ENCODE results near the gene TSFM.
"Not testable (repeated sequence)": the region's sequence is repeated elsewhere in the genome, so short reads cannot be mapped to it uniquely, and the experiment has no call there.

TSFM gene

GRCh38 chr12:57813111-57813970 is 30.8 kb downstream of the TSFM start:
- H3K27ac ChIP-seq (ENCODE audit: low read length) = no peak overlapping the region
- no peak overlapping the region for H3K9ac ChIP-seq (ENCODE audit: low read length)
- no peak overlapping the region for H3K4me3 ChIP-seq (ENCODE audit: low read length)
- H3K36me3 ChIP-seq (ENCODE audit: control insufficient read depth, low read depth, low read length) = no peaks in the 10 kb centered on the region
- H3K27me3 ChIP-seq (ENCODE audit: control insufficient read depth, insufficient read depth, low read length) = no peaks in the 10 kb centered on the region
- H3K4me1 ChIP-seq (ENCODE audit: control insufficient read depth, low read depth, low read length) = no peaks in the 10 kb centered on the region
- no peaks in the 10 kb centered on the region for H3K9me3 ChIP-seq (ENCODE audit: control insufficient read depth, low read depth, low read length)

DNA sequence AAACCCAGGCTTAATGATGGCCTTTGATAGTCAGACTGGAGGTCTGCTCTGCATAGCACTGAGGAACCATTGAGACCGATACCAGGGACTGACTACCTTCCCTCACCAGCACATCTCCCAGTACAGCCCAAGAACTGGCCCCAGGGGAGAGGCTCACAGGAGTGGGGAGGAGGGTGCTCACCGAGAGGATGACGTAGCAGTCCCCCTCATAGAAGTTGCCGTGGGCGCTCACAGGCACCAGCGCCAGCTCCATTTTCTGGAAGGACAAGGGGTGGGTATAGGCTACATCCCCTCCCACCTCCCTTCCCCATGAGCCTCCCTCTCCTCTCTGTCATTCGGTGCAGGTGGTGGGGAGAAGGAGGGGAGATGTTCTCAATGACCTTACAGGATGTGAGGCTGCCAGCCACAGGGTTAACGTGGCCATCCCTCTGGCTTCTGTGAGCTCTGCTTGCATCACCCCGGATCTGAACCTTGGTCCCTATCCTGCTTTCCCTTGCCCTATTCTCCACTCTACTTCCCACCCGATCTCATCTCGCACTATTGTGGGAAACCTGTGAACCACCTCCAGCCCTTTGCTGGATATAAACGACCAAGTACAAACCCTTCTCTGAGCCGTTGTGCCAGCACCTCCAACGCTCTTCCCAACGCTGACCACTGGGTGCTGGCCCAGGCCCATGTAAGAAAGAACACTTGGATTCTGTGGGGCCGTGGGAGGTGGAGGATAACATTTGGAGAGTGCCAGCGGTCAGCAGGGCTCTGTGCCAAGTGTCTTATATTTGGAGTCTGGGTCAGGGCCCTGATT is 31.6 kb downstream of the TSFM start:
- Histone ChIP-seq H3K36me3 (ENCODE audit: control insufficient read depth, low read depth, low read length) (no peaks in the 10 kb centered on the region), H3K9me3 (ENCODE audit: control insufficient read depth, low read depth, low read length) (no peaks in the 10 kb centered on the region), H3K27me3 (ENCODE audit: control insufficient read depth, insufficient read depth, low read length) (no peaks in the 10 kb centered on the region)

DNA sequence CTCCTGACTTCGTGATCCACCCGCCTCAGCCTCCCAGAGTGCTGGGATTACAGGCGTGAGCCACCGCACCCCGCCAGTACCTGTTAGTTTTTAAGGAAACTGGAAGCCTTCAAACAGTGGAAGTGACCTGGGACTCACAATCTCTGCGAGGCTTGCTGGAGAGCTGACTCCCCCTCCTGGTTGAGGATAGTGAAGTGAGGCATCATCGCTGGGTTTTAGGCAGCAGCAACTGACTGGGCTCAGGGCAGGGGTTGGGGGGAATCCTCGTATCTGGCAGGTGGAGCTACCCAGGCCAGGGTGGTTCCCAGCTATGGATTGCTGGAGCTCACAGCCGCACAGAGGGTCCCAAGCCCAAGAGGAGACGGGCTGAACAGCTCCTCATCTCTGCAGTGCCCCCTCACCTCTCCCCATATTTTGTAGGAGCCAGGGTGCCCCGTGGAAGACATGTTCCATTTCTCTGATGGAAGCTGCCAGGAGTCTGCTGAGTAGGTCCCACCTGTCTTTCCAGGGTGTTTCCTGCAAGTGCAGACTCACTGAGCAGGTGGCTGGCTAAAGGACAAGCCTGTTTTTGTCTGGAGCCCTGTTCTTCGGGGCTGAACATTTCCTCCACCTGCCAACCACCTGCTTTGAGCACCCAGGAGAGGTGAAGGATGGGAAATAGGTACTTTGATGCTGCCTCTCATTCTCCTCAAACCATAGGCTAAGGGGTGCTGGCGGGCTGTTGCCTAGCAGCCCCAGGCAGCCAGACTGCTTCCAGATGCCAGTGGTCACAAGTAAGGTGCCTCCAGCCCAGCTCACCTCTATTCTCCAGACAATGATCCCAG is 32.8 kb downstream of the TSFM start:
- H3K36me3 ChIP-seq (ENCODE audit: control insufficient read depth, low read depth, low read length) = no peaks in the 10 kb centered on the region
- H3K9me3 ChIP-seq (ENCODE audit: control insufficient read depth, low read depth, low read length) = no peaks in the 10 kb centered on the region
- H3K4me1 ChIP-seq (ENCODE audit: control insufficient read depth, low read depth, low read length) = no peaks in the 10 kb centered on the region
- no peaks in the 10 kb centered on the region for H3K27me3 ChIP-seq (ENCODE audit: control insufficient read depth, insufficient read depth, low read length)
- H3K27ac ChIP-seq (ENCODE audit: low read length) = no peak overlapping the region
- no peak overlapping the region for H3K4me3 ChIP-seq (ENCODE audit: low read length)
- no peak overlapping the region for H3K9ac ChIP-seq (ENCODE audit: low read length)

More for the DNA sequence above, 31.6 kb downstream of the TSFM start:
- H3K9ac ChIP-seq (ENCODE audit: low read length) = no peak overlapping the region
- no peak overlapping the region for H3K4me3 ChIP-seq (ENCODE audit: low read length)
- H3K4me1 ChIP-seq (ENCODE audit: control insufficient read depth, low read depth, low read length) = no peaks in the 10 kb centered on the region
- no peak overlapping the region for H3K27ac ChIP-seq (ENCODE audit: low read length)

GRCh38 chr12:57816001-57816854 is 33.6 kb downstream of the TSFM start:
- Histone ChIP-seq H3K36me3 (ENCODE audit: control insufficient read depth, low read depth, low read length) (no peaks in the 10 kb centered on the region), H3K9ac (ENCODE audit: low read length) (no peak overlapping the region), H3K27me3 (ENCODE audit: control insufficient read depth, insufficient read depth, low read length) (no peaks in the 10 kb centered on the region), H3K4me3 (ENCODE audit: low read length) (no peak overlapping the region), H3K9me3 (ENCODE audit: control insufficient read depth, low read depth, low read length) (no peaks in the 10 kb centered on the region), H3K27ac (ENCODE audit: low read length) (no peak overlapping the region), H3K4me1 (ENCODE audit: control insufficient read depth, low read depth, low read length) (no peaks in the 10 kb centered on the region)

DNA sequence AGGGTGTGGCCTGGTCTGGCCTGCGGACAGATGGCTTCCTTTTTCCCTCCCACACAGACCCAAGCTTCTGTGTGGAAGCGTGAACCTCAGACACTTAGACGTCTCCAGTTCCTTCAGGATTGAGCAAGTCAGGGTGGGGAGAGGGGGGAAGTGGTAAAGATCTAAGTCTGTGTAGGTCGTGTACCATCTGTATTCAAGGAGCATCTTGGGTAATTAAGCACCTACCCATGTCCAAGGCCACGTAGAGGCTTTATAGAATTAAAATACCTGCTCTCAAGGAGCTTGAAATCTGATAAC is 34.2 kb downstream of the TSFM start:
- Histone ChIP-seq H3K4me3 (ENCODE audit: low read length) (no peak overlapping the region), H3K9ac (ENCODE audit: low read length) (no peak overlapping the region)

DNA sequence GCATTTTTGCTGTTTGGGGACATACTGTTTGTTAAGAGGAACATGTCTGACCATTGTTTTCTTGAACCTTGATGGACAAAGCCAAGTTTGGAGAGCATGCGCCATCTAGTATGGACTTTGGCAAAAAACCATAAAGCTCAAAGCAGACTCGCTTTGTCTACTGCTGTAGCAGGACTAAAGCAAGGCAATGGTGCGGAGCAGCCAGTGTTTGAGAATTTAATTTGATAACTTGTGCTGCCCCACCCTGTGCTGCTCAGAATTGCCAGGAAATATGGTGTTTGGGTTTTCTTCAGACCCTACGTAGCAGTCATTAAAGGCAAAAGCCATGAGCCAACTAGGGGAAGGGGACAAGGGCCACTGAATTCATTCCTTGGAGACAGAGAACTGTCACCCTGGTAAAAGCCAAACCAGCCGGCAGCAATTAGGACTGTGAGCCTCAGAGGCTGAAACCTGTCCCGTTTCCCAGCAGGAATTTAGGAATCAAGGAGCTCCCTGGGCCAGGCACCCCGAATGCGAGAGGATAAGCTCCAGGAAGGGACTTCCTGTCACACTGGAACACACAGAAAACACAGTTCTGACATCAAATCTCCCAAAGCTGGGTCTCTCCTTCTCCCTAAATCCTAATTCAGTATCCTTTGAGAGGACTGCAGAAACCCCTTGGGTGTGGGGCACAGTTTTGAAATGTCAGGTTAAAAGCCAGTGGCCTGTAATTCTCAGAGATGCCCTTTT is 34.8 kb downstream of the TSFM start:
- Histone ChIP-seq H3K27me3 (ENCODE audit: control insufficient read depth, insufficient read depth, low read length) (no peaks in the 10 kb centered on the region), H3K9ac (ENCODE audit: low read length) (no peak overlapping the region), H3K4me1 (ENCODE audit: control insufficient read depth, low read depth, low read length) (no peaks in the 10 kb centered on the region), H3K27ac (ENCODE audit: low read length) (no peak overlapping the region), H3K4me3 (ENCODE audit: low read length) (no peak overlapping the region), H3K9me3 (ENCODE audit: control insufficient read depth, low read depth, low read length) (no peaks in the 10 kb centered on the region), H3K36me3 (ENCODE audit: control insufficient read depth, low read depth, low read length) (peaks cover 2% of the 10 kb centered on the region)

More for the DNA sequence above, 34.2 kb downstream of the TSFM start:
- Histone ChIP-seq H3K9me3 (ENCODE audit: control insufficient read depth, low read depth, low read length) (no peaks in the 10 kb centered on the region), H3K27me3 (ENCODE audit: control insufficient read depth, insufficient read depth, low read length) (no peaks in the 10 kb centered on the region), H3K36me3 (ENCODE audit: control insufficient read depth, low read depth, low read length) (peaks cover 1% of the 10 kb centered on the region), H3K27ac (ENCODE audit: low read length) (no peak overlapping the region), H3K4me1 (ENCODE audit: control insufficient read depth, low read depth, low read length) (no peaks in the 10 kb centered on the region)

GRCh38 chr12:57817990-57818331 is 35.4 kb downstream of the TSFM start:
- not testable (repeated sequence) for H3K27ac ChIP-seq (ENCODE audit: low read length); H3K27me3 ChIP-seq (ENCODE audit: control insufficient read depth, insufficient read depth, low read length); H3K4me1 ChIP-seq (ENCODE audit: control insufficient read depth, low read depth, low read length)

DNA sequence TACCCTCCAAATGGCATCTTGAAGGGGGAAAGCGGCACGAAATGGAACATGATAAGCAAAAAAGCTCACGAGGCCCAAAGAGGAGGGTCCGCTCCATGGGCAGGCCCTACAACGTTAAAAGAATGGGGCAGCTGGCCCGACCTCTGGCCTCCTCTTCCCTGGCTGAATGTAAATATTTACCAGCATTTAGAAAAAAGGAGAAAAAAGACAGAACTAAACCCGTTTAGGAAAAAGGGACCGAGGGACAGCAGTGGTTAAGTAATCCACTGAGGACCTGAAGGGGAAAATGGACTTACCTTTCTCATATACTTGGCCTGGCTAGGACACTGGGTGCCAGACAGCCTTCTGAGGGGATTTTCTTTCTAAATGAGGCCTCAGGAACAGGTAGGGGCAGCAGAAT is 37.5 kb downstream of the TSFM start:
- not testable (repeated sequence) for H3K9ac ChIP-seq (ENCODE audit: low read length); H3K4me1 ChIP-seq (ENCODE audit: control insufficient read depth, low read depth, low read length); H3K27ac ChIP-seq (ENCODE audit: low read length); H3K4me3 ChIP-seq (ENCODE audit: low read length); H3K9me3 ChIP-seq (ENCODE audit: control insufficient read depth, low read depth, low read length); H3K27me3 ChIP-seq (ENCODE audit: control insufficient read depth, insufficient read depth, low read length)
- peaks cover 29% of the 10 kb centered on the region for H3K36me3 ChIP-seq (ENCODE audit: control insufficient read depth, low read depth, low read length)

More at GRCh38 chr12:57817990-57818331, 35.4 kb downstream of the TSFM start:
- not testable (repeated sequence) for H3K9me3 ChIP-seq (ENCODE audit: control insufficient read depth, low read depth, low read length); H3K36me3 ChIP-seq (ENCODE audit: control insufficient read depth, low read depth, low read length); H3K9ac ChIP-seq (ENCODE audit: low read length); H3K4me3 ChIP-seq (ENCODE audit: low read length)

- H3K9me3 ChIP-seq (ENCODE audit: control insufficient read depth, low read depth, low read length); H3K4me1 ChIP-seq (ENCODE audit: control insufficient read depth, low read depth, low read length); H3K4me3 ChIP-seq (ENCODE audit: low read length); H3K27me3 ChIP-seq (ENCODE audit: control insufficient read depth, insufficient read depth, low read length); H3K27ac ChIP-seq (ENCODE audit: low read length); H3K9ac ChIP-seq (ENCODE audit: low read length): not testable (repeated sequence)
- peaks cover 37% of the 10 kb centered on the region for H3K36me3 ChIP-seq (ENCODE audit: control insufficient read depth, low read depth, low read length)
Measured at GRCh38 chr12:57821015-57821414, 38.4 kb downstream of the TSFM start.

- Histone ChIP-seq H3K36me3 (ENCODE audit: control insufficient read depth, low read depth, low read length) (peaks cover 43% of the 10 kb centered on the region), H3K4me1 (ENCODE audit: control insufficient read depth, low read depth, low read length) (no peaks in the 10 kb centered on the region), H3K9ac (ENCODE audit: low read length) (no peak overlapping the region), H3K9me3 (ENCODE audit: control insufficient read depth, low read depth, low read length) (no peaks in the 10 kb centered on the region), H3K27me3 (ENCODE audit: control insufficient read depth, insufficient read depth, low read length) (no peaks in the 10 kb centered on the region), H3K27ac (ENCODE audit: low read length) (no peak overlapping the region), H3K4me3 (ENCODE audit: low read length) (no peak overlapping the region)
Measured at GRCh38 chr12:57821474-57822214, 39.1 kb downstream of the TSFM start.
